DND-41 (cell line): ENCODE measurements around the gene MYL4.

ENCODE experiments used
- CTCF ChIP-seq: IDR thresholded peaks from 2 replicates; pipeline ENCODE4 v1.5.1; 2012; ENCODE audit warnings: borderline replicate concordance, low read length, moderate library complexity, mild to moderate bottlenecking; ENCODE audit not compliant: poor library complexity, severe bottlenecking; ENCODE audit errors: extremely low read depth
- EZH2 ChIP-seq: IDR thresholded peaks from 3 replicates; pipeline ENCODE4 v1.6.1; 2012; ENCODE audit warnings: borderline replicate concordance, low read depth, mild to moderate bottlenecking, moderate library complexity, low read length, inconsistent platforms; ENCODE audit not compliant: severe bottlenecking

- TF ChIP-seq CTCF: no peak
- no peak for TF ChIP-seq EZH2
Measured at GRCh38 chr17:47188271-47188875, 20.8 kb upstream of the MYL4 start.
